NCI-H1105 (cell line): ENCODE data around the gene PDZRN3.

Experiments
- DNase-seq: peaks from one replicate; lab custom pipeline; 2025; lab: John Stamatoyannopoulos, UW

PDZRN3 gene

GRCh38 chr3:73418681-73419080 lies 206.1 kb downstream of the PDZRN3 start:
- DNase-seq = no peak

GRCh38 chr3:73415118-73415517 lies 209.6 kb downstream of the PDZRN3 start:
- DNase-seq = no peak

- DNase-seq = no peak
Observed at GRCh38 chr3:73413619-73414018, 211.1 kb downstream of the PDZRN3 start.

DNA sequence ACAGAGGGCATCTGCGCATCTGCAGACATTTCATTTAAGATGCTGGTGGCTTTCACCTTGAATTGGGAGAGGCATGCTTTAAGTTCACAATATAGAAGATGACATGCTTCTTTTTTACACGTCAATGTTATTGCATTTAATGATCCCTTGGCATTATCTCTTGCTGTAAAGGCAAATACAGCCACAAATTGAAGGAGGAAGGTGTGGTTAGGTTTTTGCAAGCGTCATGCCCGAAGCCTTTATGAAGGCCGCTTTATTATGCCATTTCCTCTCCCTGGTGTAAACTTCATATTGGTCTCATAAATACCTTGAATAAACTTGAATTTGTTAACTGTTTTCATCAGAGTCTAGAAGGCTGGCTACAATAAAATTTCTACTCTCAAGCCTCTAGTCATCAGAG lies 212.7 kb downstream of the PDZRN3 start:
- DNase-seq = no peak

DNA sequence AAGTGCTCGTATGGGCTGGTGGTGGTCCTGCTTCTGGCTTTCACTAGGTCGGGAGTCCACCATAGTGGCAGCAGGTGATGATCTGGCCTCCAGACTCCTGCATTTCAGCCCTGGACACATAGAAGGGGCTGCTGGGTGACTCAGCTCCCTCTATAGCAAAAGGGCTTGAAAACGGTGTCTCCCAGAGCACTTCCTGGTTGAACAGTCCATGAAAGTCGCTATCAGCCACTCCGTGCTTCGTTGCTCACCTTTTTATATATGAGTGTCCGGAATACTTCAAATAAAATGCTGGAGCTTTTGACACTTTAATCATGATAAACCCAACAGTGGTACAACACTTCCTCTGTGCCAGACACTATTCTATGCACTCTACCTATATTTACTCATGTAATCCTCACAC lies 213.2 kb downstream of the PDZRN3 start:
- no peak for DNase-seq

GRCh38 chr3:73409138-73409763 lies 215.5 kb downstream of the PDZRN3 start:
- DNase-seq = no peak

GRCh38 chr3:73408634-73409033 lies 216.1 kb downstream of the PDZRN3 start:
- no peak for DNase-seq

- DNase-seq = no peak
Observed at GRCh38 chr3:73407577-73407976, 217.2 kb downstream of the PDZRN3 start.

DNA sequence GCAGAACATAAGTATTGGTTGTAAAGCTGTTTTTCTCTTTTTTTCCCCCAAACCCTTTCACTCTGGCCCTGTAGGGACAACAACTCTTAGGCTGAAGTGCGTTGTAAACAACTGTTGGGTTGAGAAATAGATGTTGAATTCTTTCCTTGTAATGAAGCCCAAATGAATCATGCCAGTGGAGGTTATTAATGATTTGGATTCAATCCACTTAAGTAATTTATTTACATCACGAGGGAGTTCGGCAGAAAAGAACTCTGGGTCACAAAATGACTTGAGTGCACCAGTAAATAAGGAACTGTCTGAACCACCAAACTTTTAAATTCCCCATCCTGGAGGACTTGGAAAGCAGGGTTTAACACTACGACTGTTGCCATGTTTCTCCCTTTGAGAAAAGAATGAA lies 218.9 kb downstream of the PDZRN3 start:
- no peak for DNase-seq

DNA sequence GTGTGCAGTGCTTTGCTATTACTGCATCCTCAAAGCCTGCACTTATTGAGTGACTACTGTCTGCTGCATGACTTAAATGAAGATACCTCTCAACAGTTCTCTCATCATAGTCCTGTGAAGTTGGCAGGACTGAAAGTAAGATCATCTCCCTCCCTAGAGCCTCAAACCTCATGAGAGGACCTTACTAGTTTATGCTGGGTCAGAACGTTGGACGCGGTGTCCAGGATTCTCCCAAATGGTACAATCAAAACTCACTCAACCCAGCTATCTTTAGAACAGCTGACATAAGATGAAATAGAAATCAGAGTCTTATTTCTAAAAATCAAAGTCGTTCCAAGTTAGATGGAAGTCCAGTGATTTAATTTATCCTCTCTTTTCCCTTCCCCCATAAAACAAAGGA lies 219.7 kb downstream of the PDZRN3 start:
- no peak for DNase-seq

DNA sequence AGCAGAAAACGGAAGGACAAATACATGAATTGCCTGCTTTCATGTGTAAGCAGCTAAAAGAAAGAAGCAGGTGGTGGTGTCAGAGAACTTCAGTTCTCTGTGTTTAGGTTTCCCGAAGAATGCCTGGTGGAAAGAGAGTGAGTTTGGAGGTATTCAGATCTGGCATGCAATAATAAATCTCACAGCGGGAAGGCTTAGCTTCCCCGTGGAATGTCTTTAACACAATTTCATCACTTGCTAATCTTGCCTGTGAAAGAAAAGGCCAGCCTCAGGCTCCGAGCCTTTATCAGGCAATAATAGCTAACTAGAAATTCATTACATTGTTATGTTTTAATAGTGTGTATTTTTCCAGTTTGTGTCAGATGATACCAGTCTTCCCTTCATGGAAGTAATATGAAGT lies 220.3 kb downstream of the PDZRN3 start:
- DNase-seq = no peak

DNA sequence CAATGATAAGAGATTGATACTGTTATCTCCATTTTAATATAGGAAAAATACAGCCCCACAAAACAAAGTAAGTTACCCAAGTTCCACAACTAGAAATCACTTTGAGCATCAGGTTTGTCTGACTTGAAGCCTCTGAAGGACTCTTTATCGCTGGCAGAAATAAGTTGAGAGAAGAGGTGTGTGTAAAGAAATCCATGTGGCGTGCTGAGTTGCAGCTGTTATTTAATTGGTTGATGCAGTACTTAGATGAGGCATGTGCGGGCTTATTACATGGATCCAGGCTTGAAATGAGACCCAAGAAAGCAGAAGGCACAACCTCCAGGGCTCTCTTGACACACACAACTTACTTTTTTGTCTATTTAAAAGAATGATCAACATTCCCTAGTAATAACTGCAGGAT lies 221.3 kb downstream of the PDZRN3 start:
- no peak for DNase-seq

DNA sequence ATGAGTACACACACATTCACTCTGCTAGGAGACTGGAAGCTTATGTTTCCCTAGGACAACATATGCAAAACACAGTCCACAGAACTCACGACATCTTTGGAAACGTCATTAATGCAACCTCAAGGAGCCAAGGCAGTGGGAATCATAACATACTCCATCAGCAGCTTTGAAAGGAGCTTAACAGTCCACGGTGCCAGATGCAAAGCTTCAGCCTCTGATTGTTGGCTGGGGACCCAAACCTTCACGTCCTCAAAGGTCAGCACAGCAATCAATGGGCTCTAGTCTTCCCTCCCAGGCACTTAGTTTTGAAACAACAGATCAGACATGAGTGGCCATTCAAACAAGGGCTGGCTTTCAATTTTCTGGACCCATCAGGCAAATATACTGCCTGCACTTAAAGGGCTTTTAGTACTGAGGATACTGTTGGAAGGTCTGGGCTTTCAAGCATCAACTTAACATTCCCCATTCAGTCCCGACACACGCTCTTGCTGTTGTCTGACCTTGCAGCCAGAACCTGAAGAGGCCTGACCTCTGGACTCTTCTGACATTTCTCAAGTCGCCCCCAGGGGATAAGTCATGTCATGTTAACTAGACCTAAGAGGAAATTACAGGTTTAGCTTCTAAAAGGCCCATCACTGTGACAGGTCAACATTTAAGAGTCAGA lies 223.0 kb downstream of the PDZRN3 start:
- DNase-seq = no peak

DNA sequence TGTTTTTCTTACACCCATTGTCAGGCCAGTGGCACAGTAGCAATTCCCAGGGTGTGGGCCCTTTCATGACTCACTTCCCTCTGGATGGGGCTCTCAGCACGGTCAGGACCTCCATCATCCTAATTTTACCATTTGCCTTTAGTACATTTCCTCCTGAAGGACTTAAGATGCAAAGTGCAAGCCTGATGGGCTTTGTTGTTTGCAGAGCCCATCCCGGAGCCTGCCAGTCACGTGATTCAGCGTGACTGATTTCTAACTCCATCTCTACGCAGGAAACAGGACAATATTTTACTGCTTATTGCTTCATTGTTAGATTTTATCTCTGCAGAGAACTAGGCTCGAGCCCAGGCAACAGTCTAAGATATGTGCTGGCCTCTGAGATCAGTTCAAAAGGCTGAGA lies 223.7 kb downstream of the PDZRN3 start:
- no peak for DNase-seq

DNA sequence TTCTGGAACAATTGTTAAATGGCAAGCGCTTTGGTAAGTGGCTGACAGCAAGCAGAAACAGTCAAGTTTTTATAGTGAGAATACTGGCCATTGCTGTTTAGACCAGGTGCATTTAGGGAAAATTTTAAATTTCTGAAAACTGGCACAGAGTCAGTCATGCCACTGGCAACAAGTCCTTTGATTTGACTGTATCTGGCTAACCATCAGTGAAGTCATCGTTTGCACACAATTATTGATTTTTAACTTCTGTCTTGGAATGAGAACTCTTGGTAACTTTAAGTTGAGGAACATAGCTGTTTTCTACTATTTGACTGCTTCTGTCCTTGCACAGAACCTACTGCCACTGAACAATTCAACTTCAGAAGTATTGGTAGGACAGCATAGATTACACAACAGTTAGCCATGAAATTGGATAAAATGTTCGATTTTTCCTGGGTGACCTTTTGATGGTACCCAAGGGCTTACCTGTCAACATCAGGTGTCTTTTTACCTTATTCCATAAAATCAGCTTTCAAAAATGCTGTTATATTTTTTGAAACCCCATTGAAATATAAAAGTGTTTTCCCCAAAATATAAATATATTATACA lies 225.0 kb downstream of the PDZRN3 start:
- no peak for DNase-seq

GRCh38 chr3:73399106-73399505 lies 225.6 kb downstream of the PDZRN3 start:
- no peak for DNase-seq

- DNase-seq = no peak
Observed at GRCh38 chr3:73398084-73398483, 226.7 kb downstream of the PDZRN3 start.

DNA sequence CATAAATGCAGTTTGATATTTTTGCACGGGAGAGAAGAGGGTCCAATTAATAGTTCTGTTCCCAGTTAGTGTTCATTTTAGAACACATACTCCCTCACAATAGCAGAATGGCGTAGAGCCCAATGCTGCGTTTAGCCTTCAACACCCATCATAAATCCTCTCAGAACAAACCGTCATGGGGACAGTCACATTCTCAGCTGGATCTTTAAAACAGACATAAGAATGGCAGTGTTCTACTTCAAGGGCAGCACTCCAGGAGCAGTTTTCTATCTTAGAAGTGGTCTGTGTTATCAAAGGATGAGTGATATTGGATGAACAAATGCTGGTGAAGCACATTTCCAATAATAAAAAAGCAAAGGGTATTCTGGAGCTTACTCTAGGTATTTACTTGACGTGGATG lies 230.5 kb downstream of the PDZRN3 start:
- DNase-seq = no peak

DNA sequence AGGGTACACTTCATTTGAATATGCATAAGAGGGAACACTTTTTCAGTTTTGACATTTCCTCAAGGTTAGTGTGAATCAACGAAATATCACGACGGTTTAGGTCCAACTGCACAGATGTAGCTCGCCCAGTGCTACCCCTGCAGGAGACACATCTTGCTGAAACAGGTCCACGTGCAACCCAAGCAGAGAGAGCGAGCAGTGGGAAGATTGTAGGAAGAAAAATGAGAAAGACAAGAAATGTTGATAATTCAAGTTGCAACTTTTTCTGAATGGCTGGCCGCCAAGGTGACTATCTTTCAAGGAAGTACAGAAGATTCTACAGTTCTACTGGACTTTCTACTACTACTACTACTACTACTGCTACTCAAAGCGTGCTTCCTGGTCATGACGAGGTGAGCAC lies 231.7 kb downstream of the PDZRN3 start:
- DNase-seq = no peak

DNA sequence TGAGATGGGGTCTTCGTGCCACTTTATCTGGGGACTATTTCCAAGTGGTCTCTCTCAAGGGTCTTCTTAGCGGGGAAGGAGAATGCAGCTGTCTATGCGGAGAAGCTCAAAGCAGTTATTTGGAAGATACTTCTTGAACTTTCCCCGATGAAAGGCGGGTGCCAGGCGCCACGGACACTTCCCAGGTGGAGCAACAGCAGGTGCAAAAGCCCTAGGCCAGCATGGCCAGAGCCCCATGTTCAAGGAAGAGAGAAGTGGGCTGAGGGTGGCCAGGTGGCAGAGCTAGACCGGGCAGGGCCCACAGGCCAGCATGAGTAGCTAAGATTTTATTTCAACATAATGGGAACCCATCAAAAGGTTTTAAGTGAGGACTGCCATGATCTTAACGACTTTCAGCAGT lies 232.8 kb downstream of the PDZRN3 start:
- DNase-seq = no peak

GRCh38 chr3:73389928-73390327 lies 234.8 kb downstream of the PDZRN3 start:
- no peak for DNase-seq

- DNase-seq = no peak
Observed at GRCh38 chr3:73389117-73389813, 235.5 kb downstream of the PDZRN3 start.

GRCh38 chr3:73385568-73385967 lies 239.2 kb downstream of the PDZRN3 start:
- DNase-seq = no peak
